HUES6 (cell line): Measurements from ENCODE around the gene DDX31.

Experiments used
- H3K27ac ChIP-seq: 2 replicates; pipeline ENCODE4 v1.7.0; 2013; ENCODE audit warnings: low read depth, mild to moderate bottlenecking, low read length, inconsistent platforms
- H3K27me3 ChIP-seq: 2 replicates; pipeline ENCODE4 v1.6.1; 2013; ENCODE audit warnings: low read length; ENCODE audit not compliant: control insufficient read depth, insufficient read depth
- H3K36me3 ChIP-seq: 2 replicates; pipeline ENCODE4 v1.6.1; 2013; ENCODE audit warnings: low read length; ENCODE audit not compliant: control insufficient read depth, insufficient read depth
- H3K4me1 ChIP-seq: 2 replicates; pipeline ENCODE4 v1.6.1; 2013; ENCODE audit warnings: low read length; ENCODE audit not compliant: control insufficient read depth, insufficient read depth
- H3K4me3 ChIP-seq: 2 replicates; pipeline ENCODE4 v1.5.1; 2013; ENCODE audit warnings: low read depth, low read length
- H3K9ac ChIP-seq: one replicate; pipeline ENCODE4 v1.6.1; 2013; ENCODE audit warnings: mild to moderate bottlenecking, low read length
- H3K9me3 ChIP-seq: 2 replicates; pipeline ENCODE4 v1.6.1; 2013; ENCODE audit warnings: low read depth, low read length; ENCODE audit not compliant: control insufficient read depth, insufficient read depth

Gene DDX31

GRCh38 chr9:132637351-132637750, 32.4 kb downstream of the DDX31 start:
- peaks cover 74% of the 10 kb centered on the region for H3K36me3 ChIP-seq
- H3K9ac ChIP-seq: no peak overlapping the region

GRCh38 chr9:132634327-132634726, 35.5 kb downstream of the DDX31 start:
- Histone ChIP-seq H3K36me3 (peaks cover 75% of the 10 kb centered on the region), H3K4me3 (no peak overlapping the region), H3K27me3 (no peaks in the 10 kb centered on the region), H3K27ac (no peak overlapping the region), H3K4me1 (no peaks in the 10 kb centered on the region), H3K9ac (no peak overlapping the region), H3K9me3 (no peaks in the 10 kb centered on the region)

More at GRCh38 chr9:132637351-132637750, 32.4 kb downstream of the DDX31 start:
- H3K27me3 ChIP-seq: no peaks in the 10 kb centered on the region
- H3K27ac ChIP-seq: no peak overlapping the region
- no peaks in the 10 kb centered on the region for H3K4me1 ChIP-seq
- H3K4me3 ChIP-seq: no peak overlapping the region
- H3K9me3 ChIP-seq: no peaks in the 10 kb centered on the region

- no peak overlapping the region for H3K4me3 ChIP-seq
- peaks cover 75% of the 10 kb centered on the region for H3K36me3 ChIP-seq
- no peak overlapping the region for H3K9ac ChIP-seq
- no peak overlapping the region for H3K27ac ChIP-seq
- no peaks in the 10 kb centered on the region for H3K27me3 ChIP-seq
- no peaks in the 10 kb centered on the region for H3K9me3 ChIP-seq
- H3K4me1 ChIP-seq: no peaks in the 10 kb centered on the region; the same call in 1 of the 2 replicates
Measured at GRCh38 chr9:132632413-132633129, 37.2 kb downstream of the DDX31 start.

GRCh38 chr9:132631685-132632084, 38.1 kb downstream of the DDX31 start:
- Histone ChIP-seq H3K27me3 (no peaks in the 10 kb centered on the region), H3K4me1 (no peaks in the 10 kb centered on the region; the same call in 1 of the 2 replicates), H3K4me3 (no peak overlapping the region), H3K9me3 (no peaks in the 10 kb centered on the region), H3K27ac (no peak overlapping the region), H3K9ac (no peak overlapping the region), H3K36me3 (peaks cover 75% of the 10 kb centered on the region)

- Histone ChIP-seq H3K9ac (no peak overlapping the region), H3K27ac (no peak overlapping the region), H3K9me3 (no peaks in the 10 kb centered on the region)
Measured at GRCh38 chr9:132631280-132631679, 38.5 kb downstream of the DDX31 start.

GRCh38 chr9:132630811-132631210, 39.0 kb downstream of the DDX31 start:
- no peak overlapping the region for H3K4me3 ChIP-seq
- H3K27me3 ChIP-seq: no peaks in the 10 kb centered on the region
- H3K27ac ChIP-seq: 0 out of 2 replicates have a peak overlapping the region, but pooled peaks have one; percentile 29
- no peak overlapping the region for H3K9ac ChIP-seq
- no peaks in the 10 kb centered on the region; the same call in 1 of the 2 replicates for H3K4me1 ChIP-seq
- peaks cover 75% of the 10 kb centered on the region for H3K36me3 ChIP-seq
- H3K9me3 ChIP-seq: no peaks in the 10 kb centered on the region

More at GRCh38 chr9:132631280-132631679, 38.5 kb downstream of the DDX31 start:
- no peak overlapping the region for H3K4me3 ChIP-seq
- no peaks in the 10 kb centered on the region for H3K27me3 ChIP-seq
- H3K36me3 ChIP-seq: peaks cover 75% of the 10 kb centered on the region
- H3K4me1 ChIP-seq: no peaks in the 10 kb centered on the region; the same call in 1 of the 2 replicates

- Histone ChIP-seq H3K27me3 (no peaks in the 10 kb centered on the region), H3K9me3 (no peaks in the 10 kb centered on the region), H3K36me3 (peaks cover 82% of the 10 kb centered on the region), H3K27ac (no peak overlapping the region), H3K9ac (no peak overlapping the region), H3K4me1 (no peaks in the 10 kb centered on the region; the same call in 1 of the 2 replicates), H3K4me3 (no peak overlapping the region)
Measured at GRCh38 chr9:132630116-132630515, 39.7 kb downstream of the DDX31 start.

- Histone ChIP-seq H3K4me3 (no peak overlapping the region), H3K9ac (no peak overlapping the region), H3K27ac (no peak overlapping the region), H3K36me3 (peaks cover 89% of the 10 kb centered on the region), H3K27me3 (no peaks in the 10 kb centered on the region), H3K9me3 (no peaks in the 10 kb centered on the region), H3K4me1 (no peaks in the 10 kb centered on the region; the same call in 1 of the 2 replicates)
Measured at GRCh38 chr9:132628746-132629145, 41.0 kb downstream of the DDX31 start.

GRCh38 chr9:132627594-132627993, 42.2 kb downstream of the DDX31 start:
- Histone ChIP-seq H3K4me1 (no peaks in the 10 kb centered on the region; the same call in 1 of the 2 replicates), H3K36me3 (peaks cover 92% of the 10 kb centered on the region), H3K27ac (no peak overlapping the region), H3K9ac (no peak overlapping the region), H3K9me3 (no peaks in the 10 kb centered on the region), H3K27me3 (no peaks in the 10 kb centered on the region), H3K4me3 (no peak overlapping the region)

- Histone ChIP-seq H3K4me1 (no peaks in the 10 kb centered on the region; the same call in 1 of the 2 replicates), H3K27me3 (no peaks in the 10 kb centered on the region), H3K4me3 (no peak overlapping the region), H3K9me3 (no peaks in the 10 kb centered on the region), H3K27ac (no peak overlapping the region), H3K9ac (no peak overlapping the region), H3K36me3 (peaks cover 92% of the 10 kb centered on the region)
Measured at GRCh38 chr9:132627106-132627505, 42.7 kb downstream of the DDX31 start.

- H3K9ac ChIP-seq: no peak overlapping the region
- H3K36me3 ChIP-seq: peaks cover 89% of the 10 kb centered on the region
- no peaks in the 10 kb centered on the region for H3K27me3 ChIP-seq
- H3K4me1 ChIP-seq: no peaks in the 10 kb centered on the region; the same call in 1 of the 2 replicates
- H3K9me3 ChIP-seq: no peaks in the 10 kb centered on the region
- H3K27ac ChIP-seq: no peak overlapping the region
- H3K4me3 ChIP-seq: no peak overlapping the region
Measured at GRCh38 chr9:132626285-132626684, 43.5 kb downstream of the DDX31 start.
